HG02623 (cell line): ENCODE data around the gene HCRTR2.

ENCODE experiments used
- ATAC-seq: cut with Tn5 transposase; IDR thresholded peaks from one replicate; pipeline ENCODE4 v1.9.1; 2021; ENCODE audit warnings: moderate library complexity; ENCODE audit not compliant: unreplicated experiment

Gene HCRTR2

GRCh38 chr6:55320696-55321086, 146.4 kb downstream of the HCRTR2 start:
- ATAC-seq: no peak

GRCh38 chr6:55327169-55327568, 152.9 kb downstream of the HCRTR2 start, which contains the start of gene GFRAL:
Gene GFRAL (plus strand): TSS chr6:55327469. CDS start chr6:55327555, 86 bp downstream.
- ATAC-seq: no peak
